ENCODE measurements around the gene CCM2L.

DNA sequence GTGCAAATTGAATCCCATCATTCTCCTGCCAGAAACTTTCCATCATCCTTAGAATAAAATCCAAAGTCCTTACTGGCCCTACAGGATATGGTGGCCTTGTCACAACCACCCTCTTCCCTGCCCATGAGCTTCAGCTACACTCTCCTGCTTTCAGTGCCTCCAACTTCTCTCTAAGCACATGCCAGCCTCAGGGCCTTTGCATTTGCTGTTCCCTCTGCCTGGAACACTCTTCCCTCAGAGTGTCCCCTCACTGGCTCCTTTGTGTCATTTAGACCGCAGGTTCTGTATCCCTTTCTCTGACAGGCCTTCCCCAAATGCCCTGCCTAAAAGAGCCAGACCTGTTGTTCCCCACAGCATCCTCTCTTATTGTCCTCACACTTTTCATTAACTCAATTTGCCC lies 60.0 kb downstream of the CCM2L start:
- no peak for TF ChIP-seq ZNF274 (IDR thresholded peaks at IDR 0.05; ENCODE audit: low read depth, low read length)
- no peak for TF ChIP-seq SUZ12 (IDR thresholded peaks at IDR 0.05; ENCODE audit: extremely low read depth, insufficient read depth, insufficient read length)

Data from NT2/D1 (cell line).